GM18868 (cell line): ENCODE measurements around the gene CCDC28B.

Source experiments
- ATAC-seq: cut with Tn5 transposase; IDR thresholded peaks from one replicate; pipeline ENCODE4 v1.9.1; 2021; ENCODE audit warnings: mild to moderate bottlenecking, moderate library complexity; ENCODE audit not compliant: unreplicated experiment

Gene CCDC28B

GRCh38 chr1:32249831-32250525 is 49.6 kb downstream of the CCDC28B start:
- ATAC-seq = peak; percentile 57

- no peak for ATAC-seq
These were observed 50.7 kb downstream of the CCDC28B start, which contains the start of gene LCK for GRCh38 chr1:32250893-32251716. Gene LCK, plus strand, starts transcription at chr1:32251265. Its CDS starts 23,065 bp downstream, at chr1:32274330.
